GM10266 (cell line): ENCODE results near the gene SERINC3.

Source experiments
- DNase-seq: peaks from one replicate; pipeline ENCODE4 v3.0.0; 2012; ENCODE audit errors: extremely low spot score
- TF ChIP-seq, protein P1 (sequence below): IDR thresholded peaks from 2 replicates; pipeline ENCODE4 v1.5.1; 2012; ENCODE audit warnings: mild to moderate bottlenecking, low read depth; ENCODE audit not compliant: control insufficient read depth, insufficient read depth; ENCODE audit errors: missing control alignments

SERINC3 gene

DNA sequence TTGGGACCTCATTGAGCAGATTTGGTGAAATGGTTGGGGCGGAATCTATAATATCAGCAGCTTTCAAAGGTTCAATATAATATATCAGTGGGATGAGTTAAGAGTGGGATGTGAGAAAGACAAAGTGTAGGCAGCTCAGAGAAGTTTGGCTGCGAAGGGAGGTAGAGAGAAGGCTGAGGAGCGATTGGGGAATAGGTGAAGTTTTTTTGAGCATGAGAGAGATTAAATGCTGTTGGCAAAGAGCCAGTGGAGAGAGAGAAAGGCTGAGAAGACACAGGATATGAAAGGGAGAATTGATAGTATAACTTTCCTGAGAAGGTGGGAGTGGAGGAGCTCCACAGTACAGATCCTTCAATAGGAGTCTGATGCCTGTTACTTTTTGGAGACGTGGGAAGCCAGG is 12.1 kb upstream of the SERINC3 start:
- TF ChIP-seq, protein P1, sequence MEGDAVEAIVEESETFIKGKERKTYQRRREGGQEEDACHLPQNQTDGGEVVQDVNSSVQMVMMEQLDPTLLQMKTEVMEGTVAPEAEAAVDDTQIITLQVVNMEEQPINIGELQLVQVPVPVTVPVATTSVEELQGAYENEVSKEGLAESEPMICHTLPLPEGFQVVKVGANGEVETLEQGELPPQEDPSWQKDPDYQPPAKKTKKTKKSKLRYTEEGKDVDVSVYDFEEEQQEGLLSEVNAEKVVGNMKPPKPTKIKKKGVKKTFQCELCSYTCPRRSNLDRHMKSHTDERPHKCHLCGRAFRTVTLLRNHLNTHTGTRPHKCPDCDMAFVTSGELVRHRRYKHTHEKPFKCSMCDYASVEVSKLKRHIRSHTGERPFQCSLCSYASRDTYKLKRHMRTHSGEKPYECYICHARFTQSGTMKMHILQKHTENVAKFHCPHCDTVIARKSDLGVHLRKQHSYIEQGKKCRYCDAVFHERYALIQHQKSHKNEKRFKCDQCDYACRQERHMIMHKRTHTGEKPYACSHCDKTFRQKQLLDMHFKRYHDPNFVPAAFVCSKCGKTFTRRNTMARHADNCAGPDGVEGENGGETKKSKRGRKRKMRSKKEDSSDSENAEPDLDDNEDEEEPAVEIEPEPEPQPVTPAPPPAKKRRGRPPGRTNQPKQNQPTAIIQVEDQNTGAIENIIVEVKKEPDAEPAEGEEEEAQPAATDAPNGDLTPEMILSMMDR, result no peak
- DNase-seq, result no peak

DNA sequence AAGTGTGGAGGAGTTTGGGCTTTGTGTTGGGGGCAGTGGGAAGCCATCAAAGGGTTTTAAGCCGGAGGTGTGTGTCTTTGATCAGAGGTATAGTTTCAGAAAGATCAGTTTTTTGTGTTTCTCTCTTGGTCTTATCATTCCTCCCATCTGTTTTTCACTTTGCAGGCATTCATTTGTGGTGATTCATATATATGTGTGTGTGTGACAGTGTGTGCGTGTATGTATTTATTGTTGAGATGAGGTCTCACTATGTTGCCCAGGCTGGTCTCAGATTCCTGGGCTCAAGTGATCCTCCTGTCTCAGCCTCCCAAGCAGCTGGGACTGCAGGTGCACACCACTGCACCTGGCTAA is 11.1 kb upstream of the SERINC3 start:
- TF ChIP-seq, protein P1, result no peak
- no peak for DNase-seq

DNA sequence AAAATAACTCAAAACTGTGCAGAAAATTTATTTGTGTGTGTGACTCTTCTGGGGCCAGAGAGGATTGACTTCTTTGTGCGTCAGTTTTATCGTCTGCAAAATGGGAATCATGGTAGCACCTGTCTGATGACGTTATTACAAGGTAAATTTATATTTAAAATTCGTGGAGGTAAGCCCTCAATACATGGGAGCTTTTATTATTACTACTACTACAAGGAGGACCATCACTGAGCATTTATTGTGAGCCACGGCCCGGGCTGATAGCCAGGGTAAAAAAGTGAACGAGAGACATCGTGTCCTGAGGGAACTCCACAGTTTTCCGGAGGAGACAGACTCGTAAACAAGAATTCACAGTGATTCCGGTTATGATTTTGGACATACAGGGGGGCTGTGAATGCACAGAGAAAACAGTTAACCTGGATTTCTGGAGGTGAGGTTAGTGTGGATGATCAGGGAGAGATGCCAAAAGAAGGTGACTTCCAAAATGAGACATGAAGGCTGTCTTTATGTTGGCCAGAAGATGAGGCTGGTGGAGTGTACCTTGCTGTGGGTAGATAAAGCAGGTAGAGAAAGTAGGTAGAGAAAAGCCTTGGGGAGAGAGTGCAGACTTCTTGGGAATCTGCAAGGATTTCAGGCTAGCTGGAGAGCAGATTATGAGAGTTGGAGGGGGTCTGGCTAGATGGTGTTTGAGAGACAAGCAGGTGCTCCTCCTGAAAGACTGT is 10.6 kb upstream of the SERINC3 start:
- DNase-seq, result no peak
- TF ChIP-seq, protein P1, result no peak

DNA sequence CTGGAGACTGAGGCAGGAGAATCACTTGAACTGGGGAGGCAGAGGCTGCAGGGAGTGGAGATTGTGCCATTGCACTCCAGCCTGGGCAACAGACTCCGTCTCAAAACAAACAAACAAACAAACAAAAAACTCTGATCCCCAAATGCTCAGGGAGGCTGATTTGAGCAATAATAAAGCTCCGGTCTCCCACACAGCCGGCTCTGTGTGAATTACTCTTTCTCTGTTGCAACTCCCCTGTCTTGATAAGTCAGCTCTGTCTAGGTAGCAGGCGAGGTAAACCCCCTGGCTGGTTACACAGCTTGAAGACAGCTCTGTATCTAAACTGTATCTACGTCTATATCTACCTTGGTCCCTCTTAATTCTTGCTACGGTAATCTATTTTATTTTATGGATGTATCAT is 6.4 kb upstream of the SERINC3 start:
- no peak for DNase-seq
- TF ChIP-seq, protein P1, result no peak

DNA sequence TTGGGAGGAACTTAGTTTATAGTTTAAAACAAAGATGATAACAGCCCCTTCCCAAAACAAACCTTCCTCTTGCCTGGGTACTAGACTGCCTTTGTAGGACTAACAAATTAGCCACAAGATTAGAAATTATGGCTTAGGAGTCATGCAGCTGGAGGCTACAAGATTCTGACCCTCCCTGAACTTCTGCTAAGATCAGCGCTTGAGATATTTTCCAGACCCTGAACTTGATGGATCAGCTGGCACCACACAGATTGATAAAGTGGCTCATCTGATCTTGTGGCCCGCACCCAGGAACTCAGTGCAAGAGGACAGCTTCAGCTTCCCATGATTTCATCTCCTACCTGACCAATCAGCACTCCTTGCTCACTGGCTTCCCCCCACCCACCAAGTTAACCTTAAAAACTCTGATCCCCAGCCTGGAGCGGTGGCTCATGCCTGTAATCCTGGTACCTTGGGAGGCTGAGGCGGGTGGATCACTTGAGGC is 5.9 kb upstream of the SERINC3 start:
- no peak for DNase-seq
- TF ChIP-seq, protein P1, result no peak

DNA sequence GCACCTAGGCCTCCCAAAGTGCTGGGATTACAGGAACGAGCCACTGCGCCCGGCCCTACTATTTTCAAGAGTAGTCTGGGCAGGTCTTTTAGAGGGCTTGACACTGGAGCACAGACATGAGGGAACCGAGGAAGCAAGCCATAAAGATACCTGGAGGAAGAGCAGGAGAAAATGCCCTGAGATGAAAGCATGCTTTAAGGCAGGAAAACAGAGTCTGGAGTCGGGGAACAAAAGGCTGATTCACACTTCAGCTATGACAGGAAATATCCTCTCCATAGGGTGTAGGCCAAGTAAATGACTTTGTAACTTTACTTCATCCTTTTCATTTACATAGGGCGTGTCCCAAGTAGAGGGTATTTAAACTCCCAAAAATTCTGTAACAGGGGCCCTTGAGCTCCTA is 4.3 kb upstream of the SERINC3 start:
- DNase-seq, result no peak
- TF ChIP-seq, protein P1, result no peak

DNA sequence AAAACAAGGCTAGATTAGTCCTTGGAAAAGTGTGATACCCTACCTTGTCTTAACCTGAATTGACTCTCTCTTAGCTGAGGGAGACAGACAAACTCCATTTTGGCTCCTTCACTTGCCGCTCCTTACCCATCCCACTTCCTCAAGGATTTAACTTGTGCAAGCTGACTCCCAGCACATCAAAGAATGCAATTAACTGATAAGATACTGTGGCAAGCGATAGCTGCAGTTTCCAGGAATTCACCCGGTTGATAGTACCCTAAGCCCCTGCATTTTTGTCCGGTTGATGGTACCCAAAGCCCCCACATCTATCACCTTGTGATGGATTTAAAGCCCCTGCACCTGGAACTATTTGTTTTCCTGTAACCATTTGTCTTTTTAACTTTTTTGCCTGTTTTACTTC is 1.9 kb upstream of the SERINC3 start:
- TF ChIP-seq, protein P1, result no peak
- DNase-seq, result no peak
